ENCODE data around the gene AUTS2.

- TF ChIP-seq RAD21 (conservative IDR thresholded peaks at IDR 0.05) (no peak), MXI1 (conservative IDR thresholded peaks at IDR 0.05; ENCODE audit: poor library complexity, severe bottlenecking) (no peak), POLR2AphosphoS5 (IDR thresholded peaks at IDR 0.05) (no peak), CTCF (IDR thresholded peaks at IDR 0.05; ENCODE audit: poor library complexity, severe bottlenecking) (no peak), SMC3 (conservative IDR thresholded peaks at IDR 0.05; ENCODE audit: poor library complexity) (no peak), REST (IDR thresholded peaks at IDR 0.05; ENCODE audit: borderline replicate concordance) (no peak), EZH2 (IDR thresholded peaks at IDR 0.05; ENCODE audit: borderline replicate concordance, insufficient read depth, low read length, poor library complexity, severe bottlenecking) (no peak), TAF1 (IDR thresholded peaks at IDR 0.05; ENCODE audit: low read depth) (no peak)
Observed at GRCh38 chr7:69736126-69736810, 138.0 kb downstream of the AUTS2 start.
